Tibial nerve (tissue), 4 donors: ENCODE measurements around the gene ARFGEF3. TPM values are rescaled to one million over a fixed set of nuclear protein-coding genes. Genes with fewer than 3 reads are reported as not detected.

Experiments
- DNase-seq, 2 donors: peaks; one replicate each; pipeline ENCODE4 v3.0.0-alpha.2; 2019; ENCODE audit warnings: low spot score in 2 of 2
- H3K27ac ChIP-seq, 4 donors: fragments of 200-600 bp; sonication (generic) in 3 of 4; one replicate each; pipeline ENCODE4 v1.5.1; 2017 to 2019; ENCODE audit warnings: mild to moderate bottlenecking in 1 of 4
- H3K27me3 ChIP-seq, 2 donors: fragments of 200-600 bp; sonication (generic) in 1 of 2; one replicate each; pipeline versions ENCODE4 v1.5.1 to v1.6.0; 2017 to 2019
- H3K36me3 ChIP-seq, 3 donors: fragments of 200-600 bp; sonication (generic); one replicate each; pipeline ENCODE4 v1.5.1; 2018 to 2019
- H3K4me1 ChIP-seq, 4 donors: fragments of 200-600 bp; sonication (generic) in 3 of 4; one replicate each; pipeline ENCODE4 v1.5.1; 2017 to 2019
- H3K4me3 ChIP-seq, 4 donors: fragments of 200-600 bp; sonication (generic) in 3 of 4; one replicate each; pipeline ENCODE4 v1.5.1; 2017 to 2019; ENCODE audit warnings: mild to moderate bottlenecking in 1 of 4, moderate library complexity in 1 of 4
- H3K9me3 ChIP-seq, 4 donors: fragments of 200-600 bp; sonication (generic) in 3 of 4; one replicate each; pipeline ENCODE4 v1.5.1; 2017 to 2019
- CTCF ChIP-seq, 5 experiments: fragments of 200-600 bp in 3 of 5; fragments of 450-650 bp in 2 of 5; sonication (generic) in 3 of 5; IDR thresholded peaks; one replicate each; pipeline ENCODE4 v1.5.1; 2016 to 2019; ENCODE audit warnings: antibody characterized with exemption in 5 of 5, mild to moderate bottlenecking in 3 of 5, moderate library complexity in 2 of 5
- EP300 ChIP-seq, 2 donors: sonication (generic); formaldehyde crosslinking; IDR thresholded peaks; one replicate each; pipeline ENCODE4 v1.6.1; 2017; ENCODE audit warnings: antibody characterized with exemption in 2 of 2, mild to moderate bottlenecking in 1 of 2
- POLR2A ChIP-seq, 2 donors: fragments of 450-650 bp; IDR thresholded peaks; one replicate each; pipeline ENCODE4 v1.6.1; 2017; ENCODE audit warnings: antibody characterized with exemption in 2 of 2, mild to moderate bottlenecking in 2 of 2, moderate library complexity in 2 of 2
- WGBS, 2 donors: methylation state at CpG; one replicate each; pipeline ENCODE4 v1.1.5; 2018; 5-methylcytosine and 5-hydroxymethylcytosine counted together
- total RNA-seq, 4 donors: library from RNA; depleted of rRNA; stranded (reverse); fragments of >200 nt; gene quantifications; one replicate each; pipeline ENCODE4 v1.1.0, GENCODE V29; 2016

The ARFGEF3 gene
- total RNA-seq, 4 donors from 2014 or later: 3.9 to 6.9 (median 5.4) TPM

DNA sequence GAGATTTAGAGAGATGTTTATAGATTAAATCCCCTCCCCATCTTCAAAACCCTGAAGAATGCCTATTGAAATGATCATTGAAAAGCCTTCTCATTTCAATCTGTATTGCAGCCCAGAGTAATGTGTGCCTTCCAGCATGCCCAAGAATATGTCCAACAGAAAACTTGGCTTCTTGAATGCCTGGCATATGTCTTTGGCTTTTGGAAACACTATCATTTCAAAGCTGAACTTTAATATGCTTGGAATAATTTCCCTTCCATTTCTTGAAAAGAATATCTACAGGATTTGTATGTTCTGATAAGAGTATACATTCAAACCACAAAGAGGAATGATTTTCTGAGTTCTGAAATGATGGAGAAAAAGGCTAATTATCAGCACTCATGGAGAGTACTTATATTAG, 68.5 kb downstream of the ARFGEF3 start:
- Histone ChIP-seq H3K36me3 (no peaks in the 10 kb centered on the region), H3K9me3 (no peaks in the 10 kb centered on the region), H3K27ac (no peak overlapping the region), H3K27me3 (no peaks in the 10 kb centered on the region), H3K4me3 (no peak overlapping the region), H3K4me1 (no peaks in the 10 kb centered on the region)
- DNase-seq: no peak
- TF ChIP-seq CTCF (IDR thresholded peaks at IDR 0.05) (no peak), EP300 (IDR thresholded peaks at IDR 0.05) (no peak), POLR2A (IDR thresholded peaks at IDR 0.05) (no peak)

- WGBS, 2 donors: 71 to 83% methylated on average over 3 of the region's 3 CpGs
- no peaks in the 10 kb centered on the region for H3K36me3 ChIP-seq
- TF ChIP-seq CTCF (IDR thresholded peaks at IDR 0.05): no peak
- no peak for TF ChIP-seq EP300 (IDR thresholded peaks at IDR 0.05)
- no peak for TF ChIP-seq POLR2A (IDR thresholded peaks at IDR 0.05)
- H3K4me1 ChIP-seq: no peaks in the 10 kb centered on the region
- no peaks in the 10 kb centered on the region for H3K27me3 ChIP-seq
- H3K4me3 ChIP-seq: no peak overlapping the region
- H3K9me3 ChIP-seq: no peaks in the 10 kb centered on the region
- DNase-seq: no peak
- no peak overlapping the region for H3K27ac ChIP-seq
Measured at GRCh38 chr6:138230759-138231380, 69.1 kb downstream of the ARFGEF3 start.

GRCh38 chr6:138231381-138231886, 69.7 kb downstream of the ARFGEF3 start:
- no peak for TF ChIP-seq CTCF (IDR thresholded peaks at IDR 0.05)
- TF ChIP-seq POLR2A (IDR thresholded peaks at IDR 0.05): no peak
- TF ChIP-seq EP300 (IDR thresholded peaks at IDR 0.05): no peak
- H3K9me3 ChIP-seq: no peaks in the 10 kb centered on the region
- no peaks in the 10 kb centered on the region for H3K36me3 ChIP-seq
- no peaks in the 10 kb centered on the region for H3K4me1 ChIP-seq
- H3K27ac ChIP-seq: no peak overlapping the region
- no peaks in the 10 kb centered on the region for H3K27me3 ChIP-seq
- WGBS, 2 donors: 76 to 80% methylated on average over 4 of the region's 4 CpGs
- no peak overlapping the region for H3K4me3 ChIP-seq
- DNase-seq: no peak

GRCh38 chr6:138234363-138234762, 72.6 kb downstream of the ARFGEF3 start:
- Histone ChIP-seq H3K36me3 (no peaks in the 10 kb centered on the region), H3K4me1 (no peaks in the 10 kb centered on the region), H3K9me3 (no peaks in the 10 kb centered on the region), H3K27ac (no peak overlapping the region), H3K27me3 (no peaks in the 10 kb centered on the region), H3K4me3 (no peak overlapping the region)
- DNase-seq: no peak
- no peak for TF ChIP-seq EP300 (IDR thresholded peaks at IDR 0.05)
- no peak for TF ChIP-seq CTCF (IDR thresholded peaks at IDR 0.05)
- TF ChIP-seq POLR2A (IDR thresholded peaks at IDR 0.05): no peak
- 59 to 89% methylated on average over 2 of the region's 2 CpGs for WGBS, 2 donors

DNA sequence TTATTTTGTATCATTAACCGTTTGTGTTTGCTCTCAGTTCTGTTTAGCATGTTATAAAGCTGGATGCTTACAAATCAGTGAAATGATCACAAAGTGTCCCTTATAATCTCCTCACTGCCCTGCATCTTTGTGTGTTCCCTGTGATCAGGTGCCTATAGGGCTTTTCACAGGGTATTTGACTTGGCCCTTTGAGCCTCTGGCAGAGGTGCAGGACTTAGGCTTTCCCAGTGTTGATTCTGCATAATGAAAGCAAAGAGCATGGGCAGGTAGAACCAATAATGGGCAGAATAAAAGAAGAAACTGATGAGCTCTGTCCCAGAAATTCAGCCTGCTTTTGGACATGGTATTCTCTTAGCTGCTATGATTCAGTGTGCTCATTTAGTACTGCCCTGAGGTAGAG, 73.5 kb downstream of the ARFGEF3 start:
- no peaks in the 10 kb centered on the region for H3K9me3 ChIP-seq
- H3K27ac ChIP-seq: no peak overlapping the region
- 74 to 80% methylated on average over 1 of the region's 1 CpG for WGBS, 2 donors
- no peaks in the 10 kb centered on the region for H3K4me1 ChIP-seq
- no peak for DNase-seq
- H3K36me3 ChIP-seq: no peaks in the 10 kb centered on the region
- no peaks in the 10 kb centered on the region for H3K27me3 ChIP-seq
- H3K4me3 ChIP-seq: no peak overlapping the region
- TF ChIP-seq EP300 (IDR thresholded peaks at IDR 0.05): no peak
- no peak for TF ChIP-seq POLR2A (IDR thresholded peaks at IDR 0.05)
- TF ChIP-seq CTCF (IDR thresholded peaks at IDR 0.05): no peak
